Upper lobe of left lung (tissue), 6 donors: ENCODE measurements around the gene ANXA10. TPM values are rescaled to one million over a fixed set of nuclear protein-coding genes. Genes with fewer than 3 reads are reported as not detected.

Experiments
- ATAC-seq, 2 donors: fragments of 200-7000 bp; cut with Tn5 transposase; one replicate each; pipeline ENCODE4 v1.9.1; 2022; ENCODE audit warnings: mild to moderate bottlenecking in 2 of 2, moderate library complexity in 2 of 2; ENCODE audit not compliant: low FRiP score in 2 of 2
- DNase-seq, 2 donors: peaks; one replicate each; pipeline ENCODE4 v3.0.0-alpha.2; 2019 to 2020
- H3K27ac ChIP-seq, 4 donors: fragments of 200-600 bp; sonication (generic); one replicate each; pipeline ENCODE4 v1.5.1; 2016 to 2019
- H3K27me3 ChIP-seq, 4 donors: fragments of 200-600 bp; sonication (generic); one replicate each; pipeline ENCODE4 v1.5.1; 2017 to 2019
- H3K36me3 ChIP-seq, 4 donors: fragments of 200-600 bp; sonication (generic); one replicate each; pipeline ENCODE4 v1.5.1; 2016 to 2019
- H3K4me1 ChIP-seq, 4 donors: fragments of 200-600 bp; sonication (generic); one replicate each; pipeline ENCODE4 v1.5.1; 2018 to 2019
- H3K4me3 ChIP-seq, 4 donors: fragments of 200-600 bp; sonication (generic); one replicate each; pipeline ENCODE4 v1.5.1; 2017 to 2019; ENCODE audit warnings: mild to moderate bottlenecking in 2 of 4, moderate library complexity in 1 of 4
- H3K9me3 ChIP-seq, 4 donors: fragments of 200-600 bp; sonication (generic); one replicate each; pipeline ENCODE4 v1.5.1; 2018 to 2019
- EP300 ChIP-seq, 4 donors: sonication (generic); formaldehyde crosslinking; IDR thresholded peaks; one replicate each; pipeline ENCODE4 v1.5.1; 2017; ENCODE audit warnings: antibody characterized with exemption in 4 of 4, control low read depth in 2 of 4
- POLR2A ChIP-seq, 4 donors: fragments of 450-650 bp; IDR thresholded peaks; one replicate each; pipeline ENCODE4 v1.5.1; 2016 to 2017; ENCODE audit warnings: antibody characterized with exemption in 4 of 4, mild to moderate bottlenecking in 2 of 4
- POLR2AphosphoS5 ChIP-seq, 2 donors: sonication (generic); formaldehyde crosslinking; IDR thresholded peaks; one replicate each; pipeline ENCODE4 v1.5.1; 2017; ENCODE audit warnings: antibody characterized with exemption in 2 of 2
- WGBS, 2 donors: methylation state at CpG; one replicate each; pipeline ENCODE4 v1.1.5; 2017 to 2018; 5-methylcytosine and 5-hydroxymethylcytosine counted together
- total RNA-seq, 6 donors: library from RNA; depleted of rRNA in 4 of 6; stranded (reverse); fragments of >200 nt in 4 of 6; gene quantifications; one replicate each; pipeline versions ENCODE4 v1.1.0 to v1.2.1, GENCODE V29; 2016 to 2021
- TF ChIP-seq, protein P1 (sequence below), 6 experiments: fragments of 450-650 bp in 4 of 6; fragments of 200-600 bp in 2 of 6; sonication (generic) in 2 of 6; IDR thresholded peaks; one replicate each; pipeline ENCODE4 v1.5.1; 2016 to 2019; ENCODE audit warnings: antibody characterized with exemption in 6 of 6
- donor health status: DM: no; HTN: no; CAD: no; lungs with moderate emphysema.
- donor health status: DM: no; HTN: yes; CAD: no; lungs with severe emphysema.

ANXA10 gene
- total RNA-seq, 6 donors from 2014 or later = not detected

DNA sequence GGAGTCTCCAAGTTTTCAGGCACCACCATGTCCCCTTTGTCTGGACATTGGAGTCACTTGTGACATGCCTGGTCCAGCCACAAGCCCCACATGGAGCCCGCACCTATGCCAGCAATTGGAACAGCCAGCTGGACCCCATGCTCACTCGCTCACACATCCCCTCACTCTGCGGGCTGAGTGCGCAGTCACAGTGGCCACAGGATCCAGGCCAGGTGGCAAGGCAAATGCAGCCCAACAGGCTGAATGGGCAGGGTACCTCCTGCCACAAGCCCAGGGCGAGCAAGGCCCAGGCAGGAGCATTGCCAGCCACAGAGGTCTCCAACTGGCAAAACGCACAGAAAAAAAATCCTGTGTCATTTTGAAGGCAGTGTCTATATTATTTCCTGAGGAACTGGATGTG lies 82.0 kb downstream of the ANXA10 start:
- H3K36me3 ChIP-seq = no peaks in the 10 kb centered on the region
- 89 to 90% methylated on average over 3 to 6 of the region's 6 CpGs for WGBS, 2 donors

DNA sequence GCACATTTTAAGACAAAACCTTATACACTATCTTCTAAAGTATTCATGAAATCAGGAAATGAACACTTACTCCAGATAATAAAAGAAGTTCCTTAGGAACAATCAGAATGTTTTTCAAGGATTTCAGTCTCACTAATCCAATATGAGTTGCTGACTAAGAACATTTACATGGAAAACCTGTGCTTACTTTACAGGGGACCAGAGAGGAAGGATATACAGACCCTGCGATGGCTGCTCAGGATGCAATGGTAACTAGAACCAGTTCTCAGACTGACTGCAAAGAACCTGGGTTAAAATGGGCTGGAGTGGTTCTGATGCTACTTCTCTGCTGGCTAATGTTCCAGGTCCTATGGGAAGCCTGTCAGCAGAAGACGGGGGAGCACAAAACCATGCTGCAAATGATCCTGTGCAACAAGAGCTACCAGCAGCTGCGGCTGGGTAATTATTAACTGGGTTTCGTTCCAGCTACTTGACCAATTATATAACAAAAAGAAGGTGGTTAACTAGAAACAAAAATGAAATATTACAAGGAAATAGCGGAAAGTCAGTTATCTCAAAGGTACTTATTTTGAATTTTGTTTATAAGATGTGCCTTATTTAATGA lies 85.3 kb downstream of the ANXA10 start:
- Histone ChIP-seq H3K27me3 (no peaks in the 10 kb centered on the region), H3K9me3 (no peaks in the 10 kb centered on the region), H3K4me1 (no peaks in the 10 kb centered on the region), H3K4me3 (no peak overlapping the region), H3K36me3 (no peaks in the 10 kb centered on the region), H3K27ac (no peak overlapping the region)
- WGBS, 2 donors = 74 to 81% methylated on average over 5 of the region's 5 CpGs
- ATAC-seq (no peak), DNase-seq (no peak)
- TF ChIP-seq, protein P1, sequence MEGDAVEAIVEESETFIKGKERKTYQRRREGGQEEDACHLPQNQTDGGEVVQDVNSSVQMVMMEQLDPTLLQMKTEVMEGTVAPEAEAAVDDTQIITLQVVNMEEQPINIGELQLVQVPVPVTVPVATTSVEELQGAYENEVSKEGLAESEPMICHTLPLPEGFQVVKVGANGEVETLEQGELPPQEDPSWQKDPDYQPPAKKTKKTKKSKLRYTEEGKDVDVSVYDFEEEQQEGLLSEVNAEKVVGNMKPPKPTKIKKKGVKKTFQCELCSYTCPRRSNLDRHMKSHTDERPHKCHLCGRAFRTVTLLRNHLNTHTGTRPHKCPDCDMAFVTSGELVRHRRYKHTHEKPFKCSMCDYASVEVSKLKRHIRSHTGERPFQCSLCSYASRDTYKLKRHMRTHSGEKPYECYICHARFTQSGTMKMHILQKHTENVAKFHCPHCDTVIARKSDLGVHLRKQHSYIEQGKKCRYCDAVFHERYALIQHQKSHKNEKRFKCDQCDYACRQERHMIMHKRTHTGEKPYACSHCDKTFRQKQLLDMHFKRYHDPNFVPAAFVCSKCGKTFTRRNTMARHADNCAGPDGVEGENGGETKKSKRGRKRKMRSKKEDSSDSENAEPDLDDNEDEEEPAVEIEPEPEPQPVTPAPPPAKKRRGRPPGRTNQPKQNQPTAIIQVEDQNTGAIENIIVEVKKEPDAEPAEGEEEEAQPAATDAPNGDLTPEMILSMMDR (IDR thresholded peaks at IDR 0.05) = no peak
- TF ChIP-seq POLR2A (IDR thresholded peaks at IDR 0.05) = no peak

More for the DNA sequence above, 82.0 kb downstream of the ANXA10 start:
- H3K4me3 ChIP-seq = no peak overlapping the region
- ATAC-seq = peak in 1 of 2 donors; percentile 51
- TF ChIP-seq EP300 (IDR thresholded peaks at IDR 0.05) (no peak), POLR2A (IDR thresholded peaks at IDR 0.05) (no peak), POLR2AphosphoS5 (IDR thresholded peaks at IDR 0.05) (no peak)
- TF ChIP-seq, protein P1 (IDR thresholded peaks at IDR 0.05) = no peak
- no peaks in the 10 kb centered on the region for H3K4me1 ChIP-seq
- no peaks in the 10 kb centered on the region for H3K9me3 ChIP-seq
- DNase-seq = peak in 1 of 2 donors; percentile 27
- no peak overlapping the region for H3K27ac ChIP-seq
- H3K27me3 ChIP-seq = no peaks in the 10 kb centered on the region

DNA sequence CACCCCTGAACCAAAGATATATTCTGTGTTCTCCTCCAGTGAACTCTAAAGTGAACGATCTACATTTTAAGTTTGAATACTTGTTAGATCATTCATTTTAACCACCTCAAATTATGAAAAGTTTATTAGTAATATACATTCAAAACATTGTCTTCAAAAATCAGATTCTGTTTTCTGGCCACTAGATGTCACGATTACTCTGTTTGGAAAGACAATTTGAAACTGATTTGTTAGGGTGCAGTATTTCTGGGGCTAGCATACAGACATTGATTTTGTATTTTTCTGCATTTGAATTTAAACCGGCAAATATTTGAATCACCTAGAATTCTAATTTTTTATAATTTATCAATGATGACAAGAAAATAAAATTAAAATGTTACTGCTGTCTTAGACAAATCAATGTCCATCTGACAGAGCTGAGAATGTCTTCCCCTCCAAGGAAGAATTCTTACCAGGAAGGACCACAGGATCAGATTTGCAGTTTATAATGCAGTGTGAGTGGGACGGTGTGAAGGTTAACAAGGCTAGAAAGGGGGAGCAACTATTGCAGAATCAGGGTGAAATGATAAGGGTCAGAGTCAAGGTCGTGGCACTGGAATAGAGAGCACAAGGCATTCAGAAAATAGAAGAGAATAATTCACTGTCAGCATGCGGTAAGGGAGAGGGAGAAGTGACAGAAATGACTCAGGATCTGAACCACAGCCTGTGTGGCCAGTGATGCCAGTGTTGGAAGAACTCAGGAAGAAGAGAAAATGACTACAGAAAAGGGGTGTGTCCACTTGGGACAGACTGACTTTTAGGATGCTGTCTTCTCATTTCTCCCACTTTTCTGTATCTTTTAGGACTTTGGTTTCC lies 91.6 kb downstream of the ANXA10 start:
- no peaks in the 10 kb centered on the region for H3K27me3 ChIP-seq
- 39 to 43% methylated on average over 6 of the region's 6 CpGs for WGBS, 2 donors
- no peak for ATAC-seq

DNA sequence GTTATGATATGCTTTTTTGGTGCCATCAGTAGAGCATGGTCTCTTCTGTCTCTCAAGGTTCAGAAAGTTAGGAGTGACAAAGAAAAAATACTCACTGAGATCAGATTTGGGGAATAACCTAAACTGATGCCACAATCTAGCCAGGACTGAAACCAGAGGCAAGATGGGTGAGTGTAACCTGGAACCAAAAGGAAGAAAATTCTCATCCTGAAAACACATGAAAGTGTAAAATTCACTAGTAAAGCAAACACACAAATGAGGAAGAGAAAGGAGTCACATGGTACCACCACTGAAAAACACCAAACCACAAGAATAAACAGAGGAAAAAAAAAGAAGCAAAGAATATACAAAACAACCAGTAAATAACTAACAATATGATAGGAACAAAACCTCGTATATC lies 96.4 kb downstream of the ANXA10 start:
- ATAC-seq (no peak), DNase-seq (no peak)
- H3K4me1 ChIP-seq = no peaks in the 10 kb centered on the region
- no peak for TF ChIP-seq POLR2AphosphoS5 (IDR thresholded peaks at IDR 0.05)
- no peak for TF ChIP-seq EP300 (IDR thresholded peaks at IDR 0.05)
- no peak for TF ChIP-seq POLR2A (IDR thresholded peaks at IDR 0.05)
- TF ChIP-seq, protein P1 (IDR thresholded peaks at IDR 0.05) = no peak
- H3K9me3 ChIP-seq = no peaks in the 10 kb centered on the region
- 81 to 89% methylated on average over 1 of the region's 1 CpG for WGBS, 2 donors
- H3K4me3 ChIP-seq = no peak overlapping the region
- no peak overlapping the region for H3K27ac ChIP-seq
- no peaks in the 10 kb centered on the region for H3K27me3 ChIP-seq
- H3K36me3 ChIP-seq = no peaks in the 10 kb centered on the region

More for the DNA sequence above, 91.6 kb downstream of the ANXA10 start:
- Histone ChIP-seq H3K4me3 (no peak overlapping the region), H3K4me1 (no peaks in the 10 kb centered on the region), H3K36me3 (no peaks in the 10 kb centered on the region), H3K27ac (no peak overlapping the region), H3K9me3 (no peaks in the 10 kb centered on the region)
- DNase-seq = no peak
- TF ChIP-seq POLR2A (IDR thresholded peaks at IDR 0.05) = no peak
- TF ChIP-seq POLR2AphosphoS5 (IDR thresholded peaks at IDR 0.05) = no peak
- TF ChIP-seq, protein P1 (IDR thresholded peaks at IDR 0.05) = peak in 5 of 6 experiments; percentile 14 to 41 (median 25)
